ENCODE measurements around the gene YIPF6. TPM values are rescaled to one million over a fixed set of nuclear protein-coding genes. Genes with fewer than 3 reads are reported as not detected.
"Not testable (repeated sequence)": the region's sequence is repeated elsewhere in the genome, so short reads cannot be mapped to it uniquely, and the experiment has no call there.

YIPF6 gene
- polyA plus RNA-seq, 1 of the 3 experiments (the other 2 are of a cell fraction) = 15.0 TPM

DNA sequence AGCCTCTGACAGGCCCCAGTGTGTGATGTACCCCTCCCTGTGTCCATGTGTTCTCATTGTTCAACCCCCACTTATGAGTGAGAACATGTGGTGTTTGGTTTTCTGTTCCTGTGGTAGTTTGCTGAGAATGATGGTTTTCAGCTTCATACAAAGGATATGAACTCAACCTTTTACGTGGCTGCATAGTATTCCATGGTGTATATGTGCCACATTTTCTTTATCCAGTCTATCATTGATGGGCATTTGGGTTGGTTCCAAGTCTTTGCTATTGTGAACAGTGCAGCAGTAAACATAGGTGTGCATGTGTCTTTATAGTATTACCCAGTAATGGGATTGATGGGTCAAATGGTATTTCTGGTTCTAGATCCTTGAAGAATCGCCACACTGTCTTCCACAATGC is 25.8 kb downstream of the YIPF6 start:
- DNase-seq; H2AFZ ChIP-seq (ENCODE audit: low read depth); H3K27me3 ChIP-seq (ENCODE audit: insufficient read depth); H3K4me3 ChIP-seq (ENCODE audit: low read depth in 2 of 2, low read length in 1 of 2); H3K9me3 ChIP-seq; CTCF ChIA-PET; H3K9me2 ChIP-seq; H3K9ac ChIP-seq; POLR2A ChIA-PET; H3K4me1 ChIP-seq (ENCODE audit: control insufficient read depth in 1 of 2, insufficient read depth in 2 of 2, low read depth in 1 of 2, low read length in 1 of 2); H4K20me1 ChIP-seq (ENCODE audit: insufficient read depth); H3K4me2 ChIP-seq; H3F3A ChIP-seq (replicated peaks; ENCODE audit: insufficient read depth); H3K27ac ChIP-seq (ENCODE audit: low read depth in 2 of 2, low read length in 1 of 2): not testable (repeated sequence)
- peaks cover 40 to 81% of the 10 kb centered on the region in 2 experiments for H3K36me3 ChIP-seq (replicated peaks in 1 of 2; ENCODE audit: control insufficient read depth in 1 of 2, insufficient read depth in 2 of 2, low read length in 1 of 2)
- WGBS (ENCODE audit: low lambda C conversion rate) = 81% methylated on average over 2 of the region's 2 CpGs
- H3K79me2 ChIP-seq (ENCODE audit: insufficient read depth) = peaks cover 10% of the 10 kb centered on the region; the same call in 1 of the 2 replicates

DNA sequence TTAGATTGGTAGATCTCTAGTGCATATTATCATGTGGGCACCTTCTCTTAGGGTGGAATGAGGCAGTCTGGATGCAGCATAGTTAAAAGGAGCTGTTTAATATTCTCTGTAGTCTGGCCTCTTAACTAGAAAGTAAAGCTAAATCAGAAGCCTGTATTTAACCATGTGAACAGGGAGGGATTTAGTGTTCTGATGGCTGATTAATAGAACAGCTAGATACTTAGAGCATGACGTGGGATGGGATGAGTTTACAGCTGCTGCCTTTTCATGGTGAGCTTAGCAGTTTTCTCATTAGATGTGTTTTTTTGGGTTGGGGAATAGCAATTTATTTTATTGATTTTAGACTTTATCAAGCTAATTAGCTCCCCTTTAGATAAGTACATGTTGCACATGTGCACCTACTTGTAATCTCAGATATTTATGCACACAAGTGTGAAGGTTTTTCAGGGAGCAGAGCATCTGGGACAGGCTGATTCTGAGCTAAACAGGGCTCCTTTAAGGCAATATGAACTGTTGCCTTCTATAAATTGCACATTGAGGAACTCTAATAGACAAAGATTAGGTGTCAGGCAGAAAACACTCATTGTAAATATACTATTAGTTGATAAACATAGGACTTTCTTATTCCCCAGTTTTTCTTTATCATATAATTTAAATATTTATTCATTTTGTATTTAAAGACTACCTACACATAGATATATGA is 34.1 kb downstream of the YIPF6 start:
- Histone ChIP-seq H3K27me3 (ENCODE audit: insufficient read depth) (no peaks in the 10 kb centered on the region), H3F3A (replicated peaks; ENCODE audit: insufficient read depth) (no peaks in the 10 kb centered on the region), H3K27ac (ENCODE audit: low read depth in 2 of 2, low read length in 1 of 2) (no peak overlapping the region), H2AFZ (ENCODE audit: low read depth) (no peak overlapping the region), H3K4me1 (ENCODE audit: control insufficient read depth in 1 of 2, insufficient read depth in 2 of 2, low read depth in 1 of 2, low read length in 1 of 2) (no peaks in the 10 kb centered on the region), H4K20me1 (ENCODE audit: insufficient read depth) (no peaks in the 10 kb centered on the region), H3K9ac (no peak overlapping the region), H3K9me3 (no peaks in the 10 kb centered on the region), H3K36me3 (replicated peaks in 1 of 2; ENCODE audit: control insufficient read depth in 1 of 2, insufficient read depth in 2 of 2, low read length in 1 of 2) (peaks cover 36 to 39% of the 10 kb centered on the region in 2 experiments), H3K79me2 (ENCODE audit: insufficient read depth) (no peaks in the 10 kb centered on the region), H3K4me3 (ENCODE audit: low read depth in 2 of 2, low read length in 1 of 2) (no peak overlapping the region), H3K4me2 (no peak overlapping the region), H3K9me2 (no peaks in the 10 kb centered on the region)
- TF ChIP-seq MEF2A (IDR thresholded peaks at IDR 0.05; ENCODE audit: borderline replicate concordance, low read depth) = no peak
- TF ChIP-seq TAF1 (IDR thresholded peaks at IDR 0.05; ENCODE audit: borderline replicate concordance, low read depth, low read length) = no peak
- TF ChIP-seq, protein P1, sequence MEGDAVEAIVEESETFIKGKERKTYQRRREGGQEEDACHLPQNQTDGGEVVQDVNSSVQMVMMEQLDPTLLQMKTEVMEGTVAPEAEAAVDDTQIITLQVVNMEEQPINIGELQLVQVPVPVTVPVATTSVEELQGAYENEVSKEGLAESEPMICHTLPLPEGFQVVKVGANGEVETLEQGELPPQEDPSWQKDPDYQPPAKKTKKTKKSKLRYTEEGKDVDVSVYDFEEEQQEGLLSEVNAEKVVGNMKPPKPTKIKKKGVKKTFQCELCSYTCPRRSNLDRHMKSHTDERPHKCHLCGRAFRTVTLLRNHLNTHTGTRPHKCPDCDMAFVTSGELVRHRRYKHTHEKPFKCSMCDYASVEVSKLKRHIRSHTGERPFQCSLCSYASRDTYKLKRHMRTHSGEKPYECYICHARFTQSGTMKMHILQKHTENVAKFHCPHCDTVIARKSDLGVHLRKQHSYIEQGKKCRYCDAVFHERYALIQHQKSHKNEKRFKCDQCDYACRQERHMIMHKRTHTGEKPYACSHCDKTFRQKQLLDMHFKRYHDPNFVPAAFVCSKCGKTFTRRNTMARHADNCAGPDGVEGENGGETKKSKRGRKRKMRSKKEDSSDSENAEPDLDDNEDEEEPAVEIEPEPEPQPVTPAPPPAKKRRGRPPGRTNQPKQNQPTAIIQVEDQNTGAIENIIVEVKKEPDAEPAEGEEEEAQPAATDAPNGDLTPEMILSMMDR (IDR thresholded peaks at IDR 0.05) = no peak
- TF ChIP-seq, protein P2, sequence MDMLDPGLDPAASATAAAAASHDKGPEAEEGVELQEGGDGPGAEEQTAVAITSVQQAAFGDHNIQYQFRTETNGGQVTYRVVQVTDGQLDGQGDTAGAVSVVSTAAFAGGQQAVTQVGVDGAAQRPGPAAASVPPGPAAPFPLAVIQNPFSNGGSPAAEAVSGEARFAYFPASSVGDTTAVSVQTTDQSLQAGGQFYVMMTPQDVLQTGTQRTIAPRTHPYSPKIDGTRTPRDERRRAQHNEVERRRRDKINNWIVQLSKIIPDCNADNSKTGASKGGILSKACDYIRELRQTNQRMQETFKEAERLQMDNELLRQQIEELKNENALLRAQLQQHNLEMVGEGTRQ (IDR thresholded peaks at IDR 0.05; ENCODE audit: borderline replicate concordance, low read depth, low read length) = no peak
- TF ChIP-seq FOXJ3 (CRISPR knock-in tag; IDR thresholded peaks at IDR 0.05) = no peak
- no peak for TF ChIP-seq YY1 (IDR thresholded peaks at IDR 0.05; ENCODE audit: low read depth)
- TF ChIP-seq, protein P3, sequence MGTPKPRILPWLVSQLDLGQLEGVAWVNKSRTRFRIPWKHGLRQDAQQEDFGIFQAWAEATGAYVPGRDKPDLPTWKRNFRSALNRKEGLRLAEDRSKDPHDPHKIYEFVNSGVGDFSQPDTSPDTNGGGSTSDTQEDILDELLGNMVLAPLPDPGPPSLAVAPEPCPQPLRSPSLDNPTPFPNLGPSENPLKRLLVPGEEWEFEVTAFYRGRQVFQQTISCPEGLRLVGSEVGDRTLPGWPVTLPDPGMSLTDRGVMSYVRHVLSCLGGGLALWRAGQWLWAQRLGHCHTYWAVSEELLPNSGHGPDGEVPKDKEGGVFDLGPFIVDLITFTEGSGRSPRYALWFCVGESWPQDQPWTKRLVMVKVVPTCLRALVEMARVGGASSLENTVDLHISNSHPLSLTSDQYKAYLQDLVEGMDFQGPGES (IDR thresholded peaks at IDR 0.05; ENCODE audit: low read depth, low read length) = no peak
- TF ChIP-seq RXRA (IDR thresholded peaks at IDR 0.05; ENCODE audit: borderline replicate concordance, low read depth) = no peak
- no peak for TF ChIP-seq FOXM1 (IDR thresholded peaks at IDR 0.05; ENCODE audit: low read depth)
- TF ChIP-seq GATA2 (CRISPR knock-in tag; IDR thresholded peaks at IDR 0.05) = no peak
- no peak for TF ChIP-seq MXI1 (IDR thresholded peaks at IDR 0.05; ENCODE audit: low read depth, low read length)
- TF ChIP-seq JUND (IDR thresholded peaks at IDR 0.05) = no peak
- no peak for TF ChIP-seq RAD21 (IDR thresholded peaks at IDR 0.05; ENCODE audit: low read length)
- TF ChIP-seq, protein P4, sequence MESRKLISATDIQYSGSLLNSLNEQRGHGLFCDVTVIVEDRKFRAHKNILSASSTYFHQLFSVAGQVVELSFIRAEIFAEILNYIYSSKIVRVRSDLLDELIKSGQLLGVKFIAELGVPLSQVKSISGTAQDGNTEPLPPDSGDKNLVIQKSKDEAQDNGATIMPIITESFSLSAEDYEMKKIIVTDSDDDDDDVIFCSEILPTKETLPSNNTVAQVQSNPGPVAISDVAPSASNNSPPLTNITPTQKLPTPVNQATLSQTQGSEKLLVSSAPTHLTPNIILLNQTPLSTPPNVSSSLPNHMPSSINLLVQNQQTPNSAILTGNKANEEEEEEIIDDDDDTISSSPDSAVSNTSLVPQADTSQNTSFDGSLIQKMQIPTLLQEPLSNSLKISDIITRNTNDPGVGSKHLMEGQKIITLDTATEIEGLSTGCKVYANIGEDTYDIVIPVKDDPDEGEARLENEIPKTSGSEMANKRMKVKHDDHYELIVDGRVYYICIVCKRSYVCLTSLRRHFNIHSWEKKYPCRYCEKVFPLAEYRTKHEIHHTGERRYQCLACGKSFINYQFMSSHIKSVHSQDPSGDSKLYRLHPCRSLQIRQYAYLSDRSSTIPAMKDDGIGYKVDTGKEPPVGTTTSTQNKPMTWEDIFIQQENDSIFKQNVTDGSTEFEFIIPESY (IDR thresholded peaks at IDR 0.05; ENCODE audit: borderline replicate concordance, low read depth) = no peak
- TF ChIP-seq, protein P5, sequence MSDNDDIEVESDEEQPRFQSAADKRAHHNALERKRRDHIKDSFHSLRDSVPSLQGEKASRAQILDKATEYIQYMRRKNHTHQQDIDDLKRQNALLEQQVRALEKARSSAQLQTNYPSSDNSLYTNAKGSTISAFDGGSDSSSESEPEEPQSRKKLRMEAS (IDR thresholded peaks at IDR 0.05; ENCODE audit: low read depth) = no peak
- TF ChIP-seq SMC3 (IDR thresholded peaks at IDR 0.05; ENCODE audit: low read depth, low read length) = no peak
- TF ChIP-seq EP300 (IDR thresholded peaks at IDR 0.05; ENCODE audit: borderline replicate concordance in 1 of 2, low read depth in 1 of 2, low read length in 1 of 2) = no peak
- ChIA-PET CTCF (interaction anchor here (1.0 kb wide), 1 partner anchor 21 kb away, joined by 3 read pairs; no protein-coding TSS in a partner anchor), POLR2A (no interaction called here)
- 96% methylated on average over 1 of the region's 1 CpG for WGBS (ENCODE audit: low lambda C conversion rate)
- no peak for DNase-seq
